Neural cell (in vitro differentiated cells): ENCODE measurements around the gene GCK. TPM values are rescaled to one million over a fixed set of nuclear protein-coding genes. Genes with fewer than 3 reads are reported as not detected.
A peak's percentile ranks its signal among the peaks of the same experiment; 100 is the strongest.

Experiments used
- H2AFZ ChIP-seq: fragments of 200-600, 300-800 bp; sonication (generic), shearing (Covaris generic); 2 replicates; pipeline ENCODE4 v1.6.0; 2014; ENCODE audit warnings: low read depth, mild to moderate bottlenecking, antibody characterized with exemption, low read length, moderate library complexity
- H3F3A ChIP-seq: fragments of 200-600 bp; shearing (Covaris generic); 2 replicates; pipeline ENCODE4 v1.6.1; 2016; ENCODE audit warnings: mild to moderate bottlenecking, moderate library complexity, mixed read lengths, antibody characterized with exemption, low read length; ENCODE audit not compliant: insufficient read depth, poor library complexity, severe bottlenecking
- H3K27ac ChIP-seq: fragments of 200-600, 300-800 bp; sonication (generic), shearing (Covaris generic); 2 replicates; pipeline ENCODE4 v1.5.1; 2014; ENCODE audit warnings: mild to moderate bottlenecking, low read length, moderate library complexity
- H3K27me3 ChIP-seq: fragments of 300-800, 200-600 bp; sonication (generic), shearing (Covaris generic); 2 replicates; pipeline ENCODE4 v1.6.0; 2014; ENCODE audit warnings: mild to moderate bottlenecking, low read depth, low read length, moderate library complexity; ENCODE audit not compliant: insufficient read depth
- H3K36me3 ChIP-seq: fragments of 300-800, 200-600 bp; sonication (generic), shearing (Covaris generic); 2 replicates; pipeline ENCODE4 v1.5.1; 2014; ENCODE audit warnings: mild to moderate bottlenecking, antibody characterized with exemption, low read length, moderate library complexity; ENCODE audit not compliant: insufficient read depth
- H3K4me2 ChIP-seq: fragments of 300-800, 200-600 bp; sonication (generic), shearing (Covaris generic); 2 replicates; pipeline ENCODE4 v1.6.0; 2014; ENCODE audit warnings: mild to moderate bottlenecking, low read length
- H3K4me3 ChIP-seq: fragments of 300-800, 200-600 bp; sonication (generic), shearing (Covaris generic); 2 replicates; pipeline ENCODE4 v1.5.1; 2014; ENCODE audit warnings: mild to moderate bottlenecking, low read length, moderate library complexity
- H3K79me2 ChIP-seq: fragments of 200-600 bp; shearing (Covaris generic); replicated peaks from 2 replicates; pipeline ENCODE4 v1.6.0; 2014; ENCODE audit warnings: mild to moderate bottlenecking, low read length, moderate library complexity; ENCODE audit not compliant: insufficient read depth
- H3K9ac ChIP-seq: fragments of 300-800, 200-600 bp; sonication (generic), shearing (Covaris generic); 2 replicates; pipeline ENCODE4 v1.6.1; 2016; ENCODE audit warnings: mild to moderate bottlenecking, low read length, mixed read lengths
- H3K9me2 ChIP-seq: fragments of 200-600 bp; shearing (Covaris generic); 2 replicates; pipeline ENCODE4 v1.6.1; 2016; ENCODE audit warnings: mild to moderate bottlenecking, low read length, mixed read lengths; ENCODE audit not compliant: insufficient read depth
- H3K9me3 ChIP-seq: fragments of 200-600, 300-800 bp; sonication (generic), shearing (Covaris generic); 2 replicates; pipeline ENCODE4 v1.6.1; 2016; ENCODE audit warnings: mild to moderate bottlenecking, mixed run types, low read length, moderate library complexity, mixed read lengths
- H4K20me1 ChIP-seq: fragments of 200-600 bp; shearing (Covaris generic); 2 replicates; pipeline ENCODE4 v1.6.1; 2016; ENCODE audit warnings: mild to moderate bottlenecking, mixed run types; ENCODE audit not compliant: insufficient read depth
- EP300 ChIP-seq: fragments of 450-650 bp; conservative IDR thresholded peaks from 2 replicates; pipeline ENCODE4 v1.6.1; 2014; ENCODE audit warnings: antibody characterized with exemption, mild to moderate bottlenecking, moderate library complexity; ENCODE audit not compliant: poor library complexity, severe bottlenecking
- EZH2 ChIP-seq: fragments of 200-600, 300-800 bp; shearing (Covaris generic), sonication (generic); IDR thresholded peaks from 2 replicates; pipeline ENCODE4 v1.6.1; 2014; ENCODE audit warnings: antibody characterized with exemption, low read length, borderline replicate concordance, mild to moderate bottlenecking; ENCODE audit not compliant: insufficient read depth, poor library complexity, severe bottlenecking
- MXI1 ChIP-seq: fragments of 450-650 bp; conservative IDR thresholded peaks from 2 replicates; pipeline ENCODE4 v1.6.1; 2014; ENCODE audit warnings: antibody characterized with exemption, mild to moderate bottlenecking; ENCODE audit not compliant: poor library complexity, severe bottlenecking
- POLR2AphosphoS5 ChIP-seq: IDR thresholded peaks from 2 replicates; pipeline ENCODE4 v1.6.1; 2012
- RAD21 ChIP-seq: fragments of 450-650 bp; conservative IDR thresholded peaks from 2 replicates; pipeline ENCODE4 v1.6.1; 2014; ENCODE audit warnings: antibody characterized with exemption, mild to moderate bottlenecking, moderate library complexity
- SMC3 ChIP-seq: fragments of 450-650 bp; conservative IDR thresholded peaks from 2 replicates; pipeline ENCODE4 v1.6.1; 2014; ENCODE audit warnings: antibody characterized with exemption, mild to moderate bottlenecking, moderate library complexity; ENCODE audit not compliant: poor library complexity
- TAF1 ChIP-seq: IDR thresholded peaks from 2 replicates; pipeline ENCODE4 v1.6.1; 2012; ENCODE audit warnings: low read depth
- polyA plus RNA-seq: library from polyadenylated mRNA; depleted of rRNA; stranded (reverse); fragments of >200 nt; gene quantifications from 2 replicates; pipeline ENCODE4 v1.2.3, GENCODE V29; 2014
- TF ChIP-seq, protein P1 (sequence below): IDR thresholded peaks from 2 replicates; pipeline ENCODE4 v1.6.1; 2012; ENCODE audit warnings: borderline replicate concordance
- TF ChIP-seq, protein P2 (sequence below): fragments of 450-650 bp; IDR thresholded peaks from 2 replicates; pipeline ENCODE4 v1.5.1; 2014; ENCODE audit warnings: antibody characterized with exemption, mild to moderate bottlenecking, moderate library complexity; ENCODE audit not compliant: poor library complexity, severe bottlenecking

The GCK gene
- polyA plus RNA-seq, 1 donor from 2014 or later = 7.4 TPM

GRCh38 chr7:44186736-44187135 is 2.5 kb downstream of the GCK start:
- H3K9ac ChIP-seq = no peak overlapping the region
- no peaks in the 10 kb centered on the region for H3K79me2 ChIP-seq
- TF ChIP-seq EP300 (no peak), POLR2AphosphoS5 (no peak), TAF1 (no peak), SMC3 (no peak), MXI1 (no peak), RAD21 (no peak), EZH2 (no peak)
- TF ChIP-seq, protein P1, sequence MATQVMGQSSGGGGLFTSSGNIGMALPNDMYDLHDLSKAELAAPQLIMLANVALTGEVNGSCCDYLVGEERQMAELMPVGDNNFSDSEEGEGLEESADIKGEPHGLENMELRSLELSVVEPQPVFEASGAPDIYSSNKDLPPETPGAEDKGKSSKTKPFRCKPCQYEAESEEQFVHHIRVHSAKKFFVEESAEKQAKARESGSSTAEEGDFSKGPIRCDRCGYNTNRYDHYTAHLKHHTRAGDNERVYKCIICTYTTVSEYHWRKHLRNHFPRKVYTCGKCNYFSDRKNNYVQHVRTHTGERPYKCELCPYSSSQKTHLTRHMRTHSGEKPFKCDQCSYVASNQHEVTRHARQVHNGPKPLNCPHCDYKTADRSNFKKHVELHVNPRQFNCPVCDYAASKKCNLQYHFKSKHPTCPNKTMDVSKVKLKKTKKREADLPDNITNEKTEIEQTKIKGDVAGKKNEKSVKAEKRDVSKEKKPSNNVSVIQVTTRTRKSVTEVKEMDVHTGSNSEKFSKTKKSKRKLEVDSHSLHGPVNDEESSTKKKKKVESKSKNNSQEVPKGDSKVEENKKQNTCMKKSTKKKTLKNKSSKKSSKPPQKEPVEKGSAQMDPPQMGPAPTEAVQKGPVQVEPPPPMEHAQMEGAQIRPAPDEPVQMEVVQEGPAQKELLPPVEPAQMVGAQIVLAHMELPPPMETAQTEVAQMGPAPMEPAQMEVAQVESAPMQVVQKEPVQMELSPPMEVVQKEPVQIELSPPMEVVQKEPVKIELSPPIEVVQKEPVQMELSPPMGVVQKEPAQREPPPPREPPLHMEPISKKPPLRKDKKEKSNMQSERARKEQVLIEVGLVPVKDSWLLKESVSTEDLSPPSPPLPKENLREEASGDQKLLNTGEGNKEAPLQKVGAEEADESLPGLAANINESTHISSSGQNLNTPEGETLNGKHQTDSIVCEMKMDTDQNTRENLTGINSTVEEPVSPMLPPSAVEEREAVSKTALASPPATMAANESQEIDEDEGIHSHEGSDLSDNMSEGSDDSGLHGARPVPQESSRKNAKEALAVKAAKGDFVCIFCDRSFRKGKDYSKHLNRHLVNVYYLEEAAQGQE = no peak
- TF ChIP-seq, protein P2, sequence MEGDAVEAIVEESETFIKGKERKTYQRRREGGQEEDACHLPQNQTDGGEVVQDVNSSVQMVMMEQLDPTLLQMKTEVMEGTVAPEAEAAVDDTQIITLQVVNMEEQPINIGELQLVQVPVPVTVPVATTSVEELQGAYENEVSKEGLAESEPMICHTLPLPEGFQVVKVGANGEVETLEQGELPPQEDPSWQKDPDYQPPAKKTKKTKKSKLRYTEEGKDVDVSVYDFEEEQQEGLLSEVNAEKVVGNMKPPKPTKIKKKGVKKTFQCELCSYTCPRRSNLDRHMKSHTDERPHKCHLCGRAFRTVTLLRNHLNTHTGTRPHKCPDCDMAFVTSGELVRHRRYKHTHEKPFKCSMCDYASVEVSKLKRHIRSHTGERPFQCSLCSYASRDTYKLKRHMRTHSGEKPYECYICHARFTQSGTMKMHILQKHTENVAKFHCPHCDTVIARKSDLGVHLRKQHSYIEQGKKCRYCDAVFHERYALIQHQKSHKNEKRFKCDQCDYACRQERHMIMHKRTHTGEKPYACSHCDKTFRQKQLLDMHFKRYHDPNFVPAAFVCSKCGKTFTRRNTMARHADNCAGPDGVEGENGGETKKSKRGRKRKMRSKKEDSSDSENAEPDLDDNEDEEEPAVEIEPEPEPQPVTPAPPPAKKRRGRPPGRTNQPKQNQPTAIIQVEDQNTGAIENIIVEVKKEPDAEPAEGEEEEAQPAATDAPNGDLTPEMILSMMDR = no peak

GRCh38 chr7:44185729-44186128 is 3.5 kb downstream of the GCK start:
- no peak overlapping the region for H3K4me2 ChIP-seq
- no peaks in the 10 kb centered on the region for H3K79me2 ChIP-seq
- TF ChIP-seq TAF1 (no peak), EZH2 (no peak), RAD21 (no peak), EP300 (no peak), MXI1 (no peak), SMC3 (no peak), POLR2AphosphoS5 (no peak)
- TF ChIP-seq, protein P2 = no peak
- TF ChIP-seq, protein P1 = no peak
- no peak overlapping the region for H3K9ac ChIP-seq
- no peaks in the 10 kb centered on the region for H3K9me2 ChIP-seq
- no peaks in the 10 kb centered on the region for H4K20me1 ChIP-seq
- no peaks in the 10 kb centered on the region for H3K9me3 ChIP-seq
- H3K27ac ChIP-seq = no peak overlapping the region
- no peaks in the 10 kb centered on the region for H3K27me3 ChIP-seq
- H3K4me3 ChIP-seq = no peak overlapping the region
- no peaks in the 10 kb centered on the region for H3K36me3 ChIP-seq
- H2AFZ ChIP-seq = no peak overlapping the region
- H3F3A ChIP-seq = no peaks in the 10 kb centered on the region

More at GRCh38 chr7:44186736-44187135, 2.5 kb downstream of the GCK start:
- Histone ChIP-seq H3K27me3 (no peaks in the 10 kb centered on the region), H4K20me1 (no peaks in the 10 kb centered on the region), H3K4me2 (no peak overlapping the region), H3F3A (no peaks in the 10 kb centered on the region), H3K9me3 (no peaks in the 10 kb centered on the region), H3K27ac (no peak overlapping the region), H2AFZ (no peak overlapping the region), H3K4me3 (peak overlapping the region; percentile 50), H3K36me3 (no peaks in the 10 kb centered on the region), H3K9me2 (no peaks in the 10 kb centered on the region)
